ENCODE data around the gene ECEL1.

ECEL1 gene

GRCh38 chr2:232521959-232522622 lies 34.5 kb upstream of the ECEL1 start:
- FAIRE-seq, result no peak

- no peak for FAIRE-seq
These were observed 33.5 kb upstream of the ECEL1 start for GRCh38 chr2:232521098-232521497.

DNA sequence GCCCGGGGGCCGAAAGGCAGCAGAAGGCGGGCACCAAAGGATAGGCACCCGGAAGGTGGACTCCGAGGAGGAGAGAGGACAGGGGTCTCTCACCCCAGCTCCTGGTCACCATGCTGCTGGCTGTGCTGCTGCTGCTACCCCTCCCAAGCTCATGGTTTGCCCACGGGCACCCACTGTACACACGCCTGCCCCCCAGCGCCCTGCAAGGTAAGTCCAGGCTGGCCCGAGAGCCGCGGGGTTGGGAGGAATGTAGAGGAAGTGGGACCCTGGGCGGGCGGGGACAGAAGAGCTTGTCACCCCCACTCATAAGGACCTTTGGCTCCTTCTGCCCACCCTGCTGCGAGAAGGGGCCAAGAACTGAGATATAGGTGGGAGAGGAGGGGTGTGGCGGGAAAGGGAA lies 32.9 kb upstream of the ECEL1 start:
- FAIRE-seq, result no peak

GRCh38 chr2:232519581-232520438 lies 32.2 kb upstream of the ECEL1 start, which contains the start of gene PRSS56:
TSS of gene PRSS56 (plus strand) at chr2:232520388. CDS start at chr2:232520599, 211 bp downstream.
- FAIRE-seq, result no peak

DNA sequence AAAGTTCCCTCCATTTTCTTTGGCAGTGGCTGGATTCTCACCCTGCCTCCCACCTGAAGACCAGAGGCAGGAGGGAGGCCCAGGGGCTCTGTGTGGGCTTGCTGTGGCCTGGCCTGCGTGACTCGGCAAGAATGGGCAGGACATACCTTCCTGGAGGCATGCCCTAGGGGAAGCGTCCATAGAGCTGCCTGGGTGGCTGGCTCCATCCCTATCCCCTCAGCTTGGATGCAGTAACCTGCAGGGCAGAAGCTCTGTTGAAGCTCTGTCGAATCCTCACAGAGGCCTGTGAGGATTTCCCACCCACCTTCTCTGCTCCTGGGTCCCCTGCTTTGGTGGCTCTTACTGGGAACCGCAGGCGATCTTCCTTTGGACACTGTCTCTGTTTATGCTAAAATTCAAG lies 31.2 kb upstream of the ECEL1 start:
- no peak for FAIRE-seq

- FAIRE-seq, result no peak
These were observed 28.9 kb upstream of the ECEL1 start for GRCh38 chr2:232516551-232516950.

DNA sequence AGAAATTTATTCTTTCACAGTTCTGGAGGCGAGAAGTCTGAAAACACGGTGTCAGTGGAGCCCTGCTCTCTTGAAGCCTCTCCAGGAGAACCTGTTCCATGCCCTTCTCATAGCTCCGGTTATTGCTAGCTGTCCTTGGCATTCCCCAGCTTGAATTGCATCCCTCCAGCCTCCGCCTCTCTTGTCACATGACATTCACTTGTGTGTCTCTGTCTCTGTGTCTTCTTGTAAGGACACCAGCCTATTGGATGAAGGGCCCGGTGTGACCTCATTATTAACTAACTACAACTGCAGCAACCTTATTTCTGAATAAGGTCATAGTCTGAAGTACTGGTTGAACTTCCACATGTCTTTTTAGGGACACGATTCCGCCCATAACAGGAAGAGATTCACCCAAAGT lies 28.0 kb upstream of the ECEL1 start:
- no peak for FAIRE-seq

DNA sequence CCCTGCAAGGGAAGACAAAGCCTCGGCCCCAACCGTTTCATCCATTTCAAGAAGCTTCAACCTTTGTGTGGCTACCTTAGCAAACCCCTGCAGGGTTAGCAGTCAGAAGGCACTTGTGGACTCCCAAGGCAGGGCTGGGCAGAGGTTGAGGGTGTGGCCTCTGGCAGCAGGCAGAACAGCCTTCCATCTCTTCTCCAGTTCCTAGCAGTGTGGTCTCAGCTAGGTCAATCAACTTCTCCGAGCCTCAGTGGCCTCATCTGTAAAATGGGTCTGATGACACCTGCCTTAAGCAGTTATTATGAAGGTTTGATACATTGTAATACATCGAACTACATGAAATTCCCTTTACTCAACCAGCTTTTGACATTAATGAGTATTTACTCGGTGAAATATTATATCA lies 25.7 kb upstream of the ECEL1 start:
- no peak for FAIRE-seq

GRCh38 chr2:232512602-232513001 lies 25.0 kb upstream of the ECEL1 start:
- no peak for FAIRE-seq

GRCh38 chr2:232511336-232511890 lies 23.8 kb upstream of the ECEL1 start:
- no peak for FAIRE-seq

DNA sequence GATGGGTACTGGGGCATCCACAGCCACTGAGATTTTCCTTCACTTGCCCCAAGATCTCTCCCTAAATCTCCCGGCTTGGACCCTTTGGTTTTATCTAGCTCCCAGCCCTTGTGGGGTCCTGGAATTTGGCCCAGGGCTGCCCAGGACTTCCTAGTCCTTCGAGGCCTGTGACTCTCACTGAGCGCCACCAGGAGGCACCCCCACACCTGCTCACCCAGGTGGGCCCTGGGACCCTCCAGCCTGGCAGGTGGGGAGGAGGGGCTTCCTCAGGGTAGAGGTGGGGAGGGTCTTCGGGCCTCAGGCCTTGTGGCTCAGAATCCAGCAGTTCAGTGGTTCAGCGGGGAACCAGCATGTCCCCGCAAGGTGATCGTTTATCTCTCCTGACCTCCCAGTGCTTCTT lies 20.6 kb upstream of the ECEL1 start:
- FAIRE-seq, result no peak

DNA sequence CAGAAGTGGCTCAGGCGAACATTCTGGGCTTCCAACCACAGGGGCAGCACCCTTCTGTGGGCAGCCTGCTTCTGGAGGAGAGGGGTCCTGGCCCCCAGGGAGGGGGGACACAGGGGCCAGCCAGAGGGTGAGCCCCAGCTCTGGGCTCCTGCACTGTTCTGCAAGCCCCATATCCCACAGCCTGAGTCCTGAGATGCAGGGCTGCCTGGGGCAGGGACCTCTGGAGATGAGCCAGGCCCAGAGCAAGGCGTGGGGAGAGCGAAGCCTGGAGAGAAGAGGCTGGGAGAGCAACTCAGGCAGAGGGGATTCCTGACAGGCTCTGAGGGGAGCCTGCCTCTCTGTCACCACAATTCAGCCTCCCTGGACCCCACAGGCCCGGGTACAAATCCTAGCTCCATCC lies 19.1 kb upstream of the ECEL1 start:
- FAIRE-seq, result no peak

GRCh38 chr2:232505856-232506255 lies 18.2 kb upstream of the ECEL1 start:
- FAIRE-seq, result no peak

DNA sequence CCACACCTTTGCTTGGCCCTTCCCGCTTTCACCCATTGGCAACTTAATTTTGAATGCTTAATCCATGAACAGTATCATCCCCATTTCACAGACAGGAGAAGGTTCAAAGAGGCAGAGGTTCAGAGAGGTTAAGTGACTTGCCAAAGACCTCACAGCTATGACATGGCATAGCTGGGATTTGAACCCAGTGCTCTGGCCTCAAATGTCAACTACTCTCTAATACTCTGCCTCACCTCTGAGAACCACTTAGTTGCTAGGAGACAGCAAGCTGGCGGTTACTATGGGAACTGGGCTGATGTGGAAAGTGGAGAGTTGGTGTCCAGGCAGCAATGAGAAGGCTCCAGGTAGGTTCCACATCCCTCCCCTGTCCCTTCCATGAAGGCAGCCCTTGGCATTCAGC lies 16.8 kb upstream of the ECEL1 start:
- FAIRE-seq, result peak; percentile 91

DNA sequence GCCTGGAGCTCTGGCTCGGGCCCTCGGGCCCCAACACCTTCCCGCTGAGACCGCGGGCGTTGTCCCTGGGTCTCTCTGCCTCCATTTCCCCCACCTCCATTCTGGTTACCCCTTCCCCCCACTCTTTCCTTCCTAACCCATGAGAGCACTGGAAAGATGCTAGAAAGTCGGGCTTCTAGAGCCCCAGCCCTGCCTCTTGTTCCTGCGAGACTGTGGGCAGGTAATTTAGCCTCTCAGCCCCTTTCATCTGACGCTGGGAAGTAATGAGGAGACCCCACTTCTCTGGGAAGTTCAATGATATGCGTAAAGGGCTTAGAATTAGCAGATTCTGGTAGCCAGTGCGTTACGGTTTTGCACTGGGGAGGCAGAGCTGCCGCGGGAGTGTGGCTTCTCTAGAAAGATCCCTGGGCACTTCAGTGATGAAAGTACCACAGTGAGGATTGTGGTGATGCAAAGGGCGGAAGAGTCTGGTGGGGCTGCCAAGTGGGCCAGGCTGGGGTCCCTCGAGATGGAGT lies 16.2 kb upstream of the ECEL1 start:
- FAIRE-seq, result no peak

- no peak for FAIRE-seq
These were observed 15.5 kb upstream of the ECEL1 start for GRCh38 chr2:232502911-232503808.

- FAIRE-seq, result no peak
These were observed 14.9 kb upstream of the ECEL1 start for GRCh38 chr2:232502511-232502910.

- FAIRE-seq, result no peak
These were observed 14.3 kb upstream of the ECEL1 start for GRCh38 chr2:232501794-232502390.

DNA sequence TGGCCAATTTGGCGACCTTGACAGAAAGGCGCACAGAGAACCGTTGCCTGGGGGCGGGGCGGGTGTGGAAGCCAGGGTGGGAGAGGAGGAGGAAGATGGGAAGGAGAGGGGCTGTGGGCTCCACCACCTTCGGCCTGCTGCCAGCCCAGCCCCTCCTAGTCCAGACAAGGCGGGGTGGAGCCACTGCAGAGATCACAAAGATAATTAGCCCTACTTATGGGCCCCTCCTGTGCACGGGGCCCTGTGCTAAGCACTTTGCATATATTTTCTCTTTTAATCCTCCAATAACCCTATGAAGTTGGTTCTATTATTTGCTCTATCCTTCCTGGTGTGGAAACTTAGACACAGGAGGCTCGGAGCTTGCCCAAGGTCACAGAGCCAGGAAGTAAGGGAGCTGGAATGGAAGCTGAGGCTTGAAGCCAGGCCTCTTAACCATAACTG lies 13.7 kb upstream of the ECEL1 start:
- FAIRE-seq, result no peak

DNA sequence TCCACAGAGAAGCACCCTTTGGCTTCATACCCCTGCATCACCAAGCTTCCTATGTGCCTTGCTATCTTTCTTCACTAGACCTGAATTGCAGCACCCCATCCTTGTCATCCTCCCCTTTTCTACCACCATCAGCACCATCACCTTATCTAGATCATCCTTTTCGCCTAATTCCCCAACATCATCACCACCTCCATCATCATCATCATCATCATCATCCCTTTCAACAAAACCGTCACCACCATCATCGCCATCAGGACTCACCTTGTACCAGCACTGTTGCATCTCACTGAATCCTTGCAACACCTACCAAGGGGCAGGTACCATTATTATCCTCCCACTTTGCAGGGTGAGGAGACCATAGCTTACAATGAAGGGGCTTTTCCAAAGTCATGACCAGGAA lies 10.8 kb upstream of the ECEL1 start:
- FAIRE-seq, result no peak

GRCh38 chr2:232497348-232497747 lies 9.7 kb upstream of the ECEL1 start:
- no peak for FAIRE-seq

All from islet of Langerhans (tissue), 1 donor.